Dermis microvascular lymphatic vessel endothelial cell (primary cell): ENCODE results near the gene ATP2B2. TPM values are rescaled to one million over a fixed set of nuclear protein-coding genes. Genes with fewer than 3 reads are reported as not detected.

Experiments used
- DNase-seq, 2 donors: peaks; one replicate each; pipeline versions ENCODE4 v3.0.0 to v3.0.0-alpha.2; 2010; ENCODE audit warnings: low read depth in 2 of 2
- total RNA-seq: library from RNA; depleted of rRNA; stranded (reverse); fragments of >200 nt; gene quantifications from 2 replicates; pipeline ENCODE4 v1.2.1, GENCODE V29; 2014

ATP2B2 gene
- total RNA-seq, 1 donor from 2014 or later, result not detected

GRCh38 chr3:10530241-10530640, 24.9 kb upstream of the ATP2B2 start:
- no peak for DNase-seq

DNA sequence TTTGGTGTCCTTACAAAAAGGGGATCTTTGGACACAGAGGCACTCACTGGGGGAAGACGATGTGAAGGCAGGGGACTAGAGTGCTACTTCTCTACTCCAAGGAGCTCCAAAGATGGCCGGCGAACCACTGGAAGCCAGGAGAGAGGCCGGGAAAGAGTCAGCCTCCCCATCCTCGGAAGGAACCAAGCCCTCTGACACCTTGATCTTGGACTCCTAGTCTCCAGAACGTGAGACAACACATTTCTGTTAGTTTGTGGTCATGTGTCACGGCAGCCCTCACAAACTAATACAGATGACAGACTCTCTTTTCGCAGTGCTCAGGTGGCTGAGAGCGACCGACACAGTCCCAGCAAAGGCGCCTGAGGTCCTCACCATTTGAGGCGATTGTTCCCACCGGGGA, 24.4 kb upstream of the ATP2B2 start:
- DNase-seq, result no peak

GRCh38 chr3:10528046-10528445, 22.7 kb upstream of the ATP2B2 start:
- no peak for DNase-seq

DNA sequence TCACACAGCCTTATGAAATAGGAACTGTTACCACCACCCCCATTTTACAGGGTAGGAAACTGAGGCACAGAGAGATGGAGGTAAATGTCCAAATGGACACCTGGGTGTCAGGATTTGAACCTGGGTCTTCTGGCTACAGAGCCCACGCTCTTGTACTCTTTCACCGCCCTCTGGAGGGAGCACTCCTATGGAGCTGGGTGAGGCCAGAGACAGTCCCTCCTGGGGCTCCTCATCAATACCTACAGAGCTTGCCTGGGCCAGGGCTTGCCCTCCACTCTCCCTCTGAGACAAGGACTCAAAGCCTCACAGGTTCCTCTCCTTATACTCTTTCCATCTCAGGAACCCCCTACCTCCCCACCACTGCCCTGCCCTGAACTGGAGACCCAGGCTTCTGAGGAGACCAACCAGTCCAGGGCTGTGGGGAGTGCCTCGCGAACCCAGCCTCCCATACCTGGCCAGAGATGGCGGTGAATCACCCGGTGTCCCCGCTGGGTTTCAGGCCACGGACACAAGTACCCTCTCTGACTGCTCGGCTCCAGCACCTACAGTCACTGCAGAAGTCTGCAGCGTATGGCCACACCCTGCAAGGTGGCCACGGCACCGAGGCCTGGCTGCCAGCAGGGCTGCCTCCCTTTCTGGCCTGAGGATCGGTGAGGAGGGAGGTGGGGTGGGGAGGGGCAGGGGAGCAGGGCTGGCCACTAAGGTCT, 22.1 kb upstream of the ATP2B2 start:
- DNase-seq, result no peak

GRCh38 chr3:10526366-10526765, 21.0 kb upstream of the ATP2B2 start:
- DNase-seq, result no peak

GRCh38 chr3:10524799-10525301, 19.5 kb upstream of the ATP2B2 start:
- no peak for DNase-seq

DNA sequence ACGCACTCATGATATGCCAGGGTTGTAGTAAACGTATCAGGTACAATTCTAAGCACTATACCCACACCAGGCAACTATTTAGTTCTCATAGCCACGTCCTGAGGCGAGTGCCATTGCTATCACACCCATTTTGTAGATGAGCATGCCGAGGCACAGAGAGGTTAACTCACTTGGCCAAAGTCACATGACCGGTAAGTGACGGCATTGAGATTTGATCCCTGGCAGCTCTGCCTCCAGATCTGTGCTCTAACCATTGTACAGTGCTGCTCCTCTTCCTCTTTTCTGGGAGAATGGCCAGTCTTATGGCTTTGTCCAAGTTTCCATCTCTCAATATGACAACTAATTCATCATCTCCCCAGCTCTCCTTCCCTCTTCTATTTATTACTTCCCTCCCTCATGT, 18.9 kb upstream of the ATP2B2 start:
- DNase-seq, result no peak

- no peak for DNase-seq
Observed at GRCh38 chr3:10523561-10523960, 18.2 kb upstream of the ATP2B2 start.

DNA sequence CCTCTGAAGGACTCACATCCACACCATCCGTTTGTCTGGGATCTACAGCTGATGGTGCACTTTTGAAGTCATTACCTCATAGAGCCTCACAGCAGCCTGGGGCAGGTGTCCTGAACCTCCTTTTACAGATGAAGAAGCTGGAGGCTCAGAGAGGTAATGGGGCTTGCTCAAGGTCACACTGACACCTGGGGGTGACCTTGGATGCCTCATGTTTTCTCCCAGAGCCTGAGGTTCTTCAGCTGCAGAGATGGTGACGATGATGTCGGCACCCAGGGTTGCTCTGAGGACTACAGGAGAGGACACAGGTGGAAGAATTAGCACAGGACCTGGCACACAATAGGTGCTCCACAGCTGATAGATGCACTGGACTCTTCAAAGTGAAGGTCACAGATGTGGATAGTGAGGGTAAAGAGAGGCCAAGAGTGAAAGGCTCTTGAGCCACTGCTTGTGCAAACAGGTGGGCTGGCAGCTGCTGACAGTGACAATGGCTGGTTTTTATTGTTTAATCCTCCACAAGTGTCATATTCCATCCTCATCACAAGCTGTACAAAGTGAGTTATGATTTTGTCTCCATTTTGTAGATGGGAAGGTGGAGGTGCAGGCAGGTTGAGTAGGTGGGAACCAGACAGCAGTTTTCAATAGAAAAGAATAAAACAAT, 17.4 kb upstream of the ATP2B2 start:
- DNase-seq, result no peak

GRCh38 chr3:10521772-10522441, 16.5 kb upstream of the ATP2B2 start:
- no peak for DNase-seq

DNA sequence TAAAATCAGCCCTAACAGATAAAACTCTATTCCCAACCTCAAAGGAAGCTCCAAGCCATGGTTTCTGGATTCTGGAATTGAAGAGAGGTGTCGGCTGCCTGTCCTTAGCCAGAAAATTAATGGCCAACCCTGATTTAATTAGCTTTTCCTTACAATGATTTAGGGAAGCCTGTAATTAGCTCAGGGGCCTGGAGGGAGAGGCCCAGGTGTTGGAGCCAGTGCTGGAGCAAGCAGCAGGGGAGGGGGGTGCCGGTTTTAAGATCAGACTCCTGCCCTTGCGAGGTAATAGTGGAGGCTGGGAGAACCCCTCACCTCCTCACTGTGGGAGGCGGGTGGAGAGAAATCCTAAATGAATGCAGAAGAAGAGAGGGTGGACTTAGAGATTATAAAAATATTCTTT, 14.7 kb upstream of the ATP2B2 start:
- DNase-seq, result no peak

GRCh38 chr3:10519236-10519635, 13.8 kb upstream of the ATP2B2 start:
- DNase-seq, result no peak

- no peak for DNase-seq
Observed at GRCh38 chr3:10518506-10519150, 13.2 kb upstream of the ATP2B2 start.

- no peak for DNase-seq
Observed at GRCh38 chr3:10517627-10518026, 12.2 kb upstream of the ATP2B2 start.

GRCh38 chr3:10516544-10517452, 11.4 kb upstream of the ATP2B2 start:
- no peak for DNase-seq

DNA sequence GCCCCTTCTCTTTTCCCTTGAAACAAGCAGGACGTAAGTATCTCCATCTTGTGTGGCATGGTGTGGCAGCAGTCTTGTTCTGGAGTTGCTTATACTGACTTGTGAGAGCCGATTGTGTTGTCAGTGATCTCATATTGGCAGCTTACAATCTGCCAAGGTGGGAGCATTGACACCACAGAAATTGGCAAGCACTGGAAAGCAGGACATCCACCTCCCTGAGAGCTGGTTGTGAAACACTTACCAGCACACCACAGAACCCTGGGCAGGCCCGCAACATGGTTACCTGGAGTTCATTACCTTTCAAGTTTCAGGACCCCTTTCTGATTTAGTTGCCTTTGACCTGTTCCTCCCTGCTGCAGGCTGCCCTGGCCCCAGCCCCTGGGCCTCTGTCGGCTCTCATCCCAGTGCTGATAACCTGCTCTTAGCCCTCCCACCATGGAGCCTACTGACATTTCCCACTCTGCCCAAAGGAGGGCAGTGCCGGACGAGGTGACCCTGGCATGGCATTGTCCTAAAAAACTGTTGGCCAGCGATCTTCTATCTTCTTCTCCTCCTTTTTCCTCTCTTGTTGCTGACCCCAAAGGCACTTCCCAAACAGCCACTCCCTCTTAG, 10.6 kb upstream of the ATP2B2 start:
- no peak for DNase-seq

DNA sequence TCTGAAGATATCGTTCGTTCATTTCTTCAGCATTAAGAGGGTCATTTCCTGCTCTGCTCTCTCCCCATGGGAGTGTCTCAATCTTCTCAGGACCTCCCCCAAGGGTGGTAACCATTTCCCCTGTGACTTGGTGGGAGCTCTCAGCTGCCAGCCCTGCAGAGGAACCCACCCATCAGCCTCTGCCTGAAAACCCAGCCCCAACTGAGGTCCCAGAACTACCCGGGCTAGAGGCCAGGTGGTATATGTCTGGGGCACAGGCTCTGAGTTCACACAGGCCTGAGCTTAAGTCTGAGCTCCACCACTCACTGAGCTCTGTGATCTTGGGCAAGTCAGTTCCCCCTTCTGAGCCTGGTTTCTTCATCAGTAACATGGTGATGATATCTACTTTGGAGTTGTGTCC, 10.0 kb upstream of the ATP2B2 start:
- no peak for DNase-seq

DNA sequence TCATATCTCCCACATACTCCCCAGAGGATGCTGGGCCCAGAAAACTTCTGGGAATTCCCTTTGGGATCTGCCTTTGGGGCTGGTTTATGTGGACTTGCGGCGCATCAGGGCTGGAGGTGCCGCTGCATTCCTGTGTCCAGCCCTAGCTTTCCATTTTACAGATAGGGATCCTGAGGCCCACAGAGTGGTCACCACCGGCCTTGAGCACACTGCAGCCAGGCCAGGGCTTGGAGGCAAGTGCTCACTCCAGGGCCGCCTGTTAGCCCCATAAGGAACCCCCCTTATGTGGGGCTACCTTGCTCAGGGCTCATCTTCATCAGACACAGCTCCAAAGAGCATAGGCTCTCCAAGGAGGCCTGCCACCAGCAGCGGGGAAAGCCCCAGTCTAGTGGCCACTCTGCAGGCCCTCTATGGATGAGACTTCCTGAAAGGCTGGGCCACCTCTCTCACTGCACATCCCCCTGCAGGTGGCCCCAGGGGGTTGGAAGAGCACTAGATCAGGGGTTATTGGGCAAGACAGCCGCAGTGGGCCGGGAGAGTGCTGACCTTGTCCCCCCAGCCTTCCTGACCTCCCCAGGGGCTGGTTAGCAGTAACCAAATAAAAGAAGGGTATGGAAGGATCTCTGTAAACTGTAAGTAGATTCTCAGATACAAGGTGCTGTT, 9.2 kb upstream of the ATP2B2 start:
- no peak for DNase-seq

DNA sequence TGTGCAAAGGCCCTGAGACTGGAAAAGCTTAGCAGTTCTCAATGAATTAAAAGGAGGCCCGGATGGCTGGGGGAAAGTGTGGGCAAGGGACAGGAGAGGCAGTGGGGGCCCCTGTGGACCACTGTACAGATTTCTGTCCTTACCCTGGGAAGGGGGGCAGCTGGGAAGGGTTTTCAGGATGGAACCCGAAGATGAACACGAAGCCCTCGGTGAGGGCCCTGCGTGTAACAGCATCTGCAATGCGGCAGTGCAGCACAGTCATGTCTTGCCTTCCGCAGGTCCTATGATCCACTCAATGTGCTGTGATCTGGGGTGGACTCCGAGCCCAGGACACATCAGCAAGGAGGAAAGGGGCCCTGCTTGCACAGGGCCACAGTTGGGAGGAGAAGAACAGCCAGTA, 7.9 kb upstream of the ATP2B2 start:
- no peak for DNase-seq

- no peak for DNase-seq
Observed at GRCh38 chr3:10512687-10513086, 7.3 kb upstream of the ATP2B2 start.
